ENCODE data around the gene MAGEA10.

DNA sequence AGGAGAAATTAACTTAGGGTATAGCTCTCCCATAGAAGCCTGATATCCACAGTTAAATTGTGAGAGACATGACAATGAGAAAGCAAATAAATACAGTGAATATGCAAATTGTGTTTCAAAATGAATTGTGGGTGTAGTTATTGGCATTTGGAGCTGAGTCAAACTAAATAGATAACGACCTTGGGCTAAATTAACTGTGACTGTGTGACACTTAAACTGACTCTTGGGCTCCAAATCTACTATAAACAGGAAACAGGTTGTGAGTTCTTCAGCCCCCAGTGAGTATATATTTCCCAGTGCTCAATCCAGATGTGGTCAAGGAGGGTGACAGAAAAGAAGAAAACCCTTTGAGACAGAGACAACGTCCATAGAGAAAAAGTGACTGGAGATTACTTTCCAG, 11.3 kb upstream of the MAGEA10 start:
- TF ChIP-seq CTCF (IDR thresholded peaks at IDR 0.05; ENCODE audit: low read depth, low read length, missing input control), result no peak
- TF ChIP-seq SP1 (IDR thresholded peaks at IDR 0.05), result no peak
- TF ChIP-seq RAD21 (IDR thresholded peaks at IDR 0.05), result no peak
- TF ChIP-seq MAX (IDR thresholded peaks at IDR 0.05), result no peak
- TF ChIP-seq GABPA (IDR thresholded peaks at IDR 0.05 in 1 of 2, conservative IDR thresholded peaks at IDR 0.05 in 1 of 2), result no peak
- no peak for TF ChIP-seq EGR1 (IDR thresholded peaks at IDR 0.05; ENCODE audit: low read depth in 2 of 2)
- no peak for TF ChIP-seq TAF1 (conservative IDR thresholded peaks at IDR 0.05)

Measured in liver (tissue), 3 donors.